Measurements from ENCODE around the gene CHST8. TPM values are rescaled to one million over a fixed set of nuclear protein-coding genes. Genes with fewer than 3 reads are reported as not detected.
"Not testable (repeated sequence)": the region's sequence is repeated elsewhere in the genome, so short reads cannot be mapped to it uniquely, and the experiment has no call there.

Gene CHST8
- total RNA-seq, 1 donor from 2014 or later = not detected

GRCh38 chr19:33610588-33610987, 11.2 kb upstream of the CHST8 start:
- TF ChIP-seq CTCF (IDR thresholded peaks at IDR 0.05; ENCODE audit: insufficient read depth, low read length, poor library complexity, severe bottlenecking) = no peak
- Histone ChIP-seq H3K36me3 (ENCODE audit: control insufficient read depth, insufficient read depth, low read length) (no peaks in the 10 kb centered on the region), H3K27me3 (ENCODE audit: control insufficient read depth, insufficient read depth, low read length) (no peaks in the 10 kb centered on the region), H3K4me3 (ENCODE audit: low read depth, low read length) (no peak overlapping the region)
- no peak for DNase-seq (ENCODE audit: low read depth)

GRCh38 chr19:33612928-33613619, 8.7 kb upstream of the CHST8 start:
- no peaks in the 10 kb centered on the region for H3K36me3 ChIP-seq (ENCODE audit: control insufficient read depth, insufficient read depth, low read length)
- H3K27me3 ChIP-seq (ENCODE audit: control insufficient read depth, insufficient read depth, low read length) = no peaks in the 10 kb centered on the region
- TF ChIP-seq CTCF (IDR thresholded peaks at IDR 0.05; ENCODE audit: insufficient read depth, low read length, poor library complexity, severe bottlenecking) = no peak
- no peak for DNase-seq (ENCODE audit: low read depth)
- H3K4me3 ChIP-seq (ENCODE audit: low read depth, low read length) = no peak overlapping the region

- Histone ChIP-seq H3K27me3 (ENCODE audit: control insufficient read depth, insufficient read depth, low read length) (no peaks in the 10 kb centered on the region), H3K36me3 (ENCODE audit: control insufficient read depth, insufficient read depth, low read length) (no peaks in the 10 kb centered on the region), H3K4me3 (ENCODE audit: low read depth, low read length) (no peak overlapping the region)
- TF ChIP-seq CTCF (IDR thresholded peaks at IDR 0.05; ENCODE audit: insufficient read depth, low read length, poor library complexity, severe bottlenecking) = no peak
- no peak for DNase-seq (ENCODE audit: low read depth)
These were observed 8.1 kb upstream of the CHST8 start for GRCh38 chr19:33613620-33614000.

GRCh38 chr19:33616346-33616745, 5.4 kb upstream of the CHST8 start:
- no peak overlapping the region for H3K4me3 ChIP-seq (ENCODE audit: low read depth, low read length)
- no peak for DNase-seq (ENCODE audit: low read depth)
- no peaks in the 10 kb centered on the region for H3K36me3 ChIP-seq (ENCODE audit: control insufficient read depth, insufficient read depth, low read length)
- peaks cover 20% of the 10 kb centered on the region for H3K27me3 ChIP-seq (ENCODE audit: control insufficient read depth, insufficient read depth, low read length)
- TF ChIP-seq CTCF (IDR thresholded peaks at IDR 0.05; ENCODE audit: insufficient read depth, low read length, poor library complexity, severe bottlenecking) = no peak

- Histone ChIP-seq H3K4me3 (ENCODE audit: low read depth, low read length) (no peak overlapping the region), H3K27me3 (ENCODE audit: control insufficient read depth, insufficient read depth, low read length) (peaks cover 23% of the 10 kb centered on the region), H3K36me3 (ENCODE audit: control insufficient read depth, insufficient read depth, low read length) (no peaks in the 10 kb centered on the region)
- no peak for DNase-seq (ENCODE audit: low read depth)
- TF ChIP-seq CTCF (IDR thresholded peaks at IDR 0.05; ENCODE audit: insufficient read depth, low read length, poor library complexity, severe bottlenecking) = no peak
These were observed 4.9 kb upstream of the CHST8 start for GRCh38 chr19:33616857-33617256.

GRCh38 chr19:33618363-33618762, 3.4 kb upstream of the CHST8 start:
- DNase-seq (ENCODE audit: low read depth); H3K36me3 ChIP-seq (ENCODE audit: control insufficient read depth, insufficient read depth, low read length); H3K4me3 ChIP-seq (ENCODE audit: low read depth, low read length): not testable (repeated sequence)
- peaks cover 38% of the 10 kb centered on the region for H3K27me3 ChIP-seq (ENCODE audit: control insufficient read depth, insufficient read depth, low read length)

All from kidney epithelial cell (primary cell).